Kidney tubule cell (primary cell): ENCODE data around the gene RPS6KC1.
A peak's percentile ranks its signal among the peaks of the same experiment; 100 is the strongest.
"Not testable (repeated sequence)": the region's sequence is repeated elsewhere in the genome, so short reads cannot be mapped to it uniquely, and the experiment has no call there.

Experiments used
- DNase-seq: peaks from one replicate; pipeline ENCODE4 v3.0.0-alpha.2; 2018; ENCODE audit warnings: low spot score

RPS6KC1 gene

GRCh38 chr1:213055767-213056166 is 4.7 kb downstream of the RPS6KC1 start:
- no peak for DNase-seq

GRCh38 chr1:213057264-213058059 is 6.4 kb downstream of the RPS6KC1 start:
- no peak for DNase-seq

DNA sequence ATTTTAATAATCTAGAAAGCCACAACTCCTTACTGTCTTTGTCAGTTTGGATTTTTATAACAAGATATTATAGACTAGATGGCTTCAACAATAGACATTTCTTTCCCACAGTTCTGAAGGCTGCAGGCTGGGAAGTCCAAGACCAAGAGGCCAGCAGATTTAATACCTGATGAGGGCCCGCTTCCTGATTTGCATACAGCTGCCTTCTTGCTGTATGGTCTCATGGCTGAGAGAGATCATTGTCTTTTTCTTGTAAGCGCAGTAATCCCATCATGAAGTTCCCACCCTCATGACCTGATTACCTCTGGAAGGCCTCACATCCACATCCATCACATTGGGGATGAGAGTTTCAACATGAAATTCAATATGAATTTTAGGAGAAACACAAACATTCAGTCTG is 9.8 kb downstream of the RPS6KC1 start:
- DNase-seq: no peak

DNA sequence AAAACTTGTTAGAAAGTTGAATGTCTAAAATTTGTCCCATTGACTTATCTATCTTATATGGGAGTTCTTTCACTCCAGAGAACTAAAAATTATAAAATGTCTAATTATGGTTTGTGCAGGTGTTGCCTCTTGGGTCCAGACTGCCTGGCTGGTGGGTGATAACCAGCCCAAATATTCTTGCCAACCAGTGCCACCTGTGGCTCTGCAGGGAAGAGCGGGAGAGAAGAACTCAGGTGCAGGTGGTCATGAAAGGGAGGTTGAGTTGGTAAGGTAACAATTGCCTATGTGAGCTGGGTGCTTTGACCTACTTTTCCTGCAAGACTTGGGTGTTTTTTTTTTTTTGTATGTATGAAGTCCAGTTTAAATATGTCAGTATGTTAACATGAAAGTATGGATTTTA is 10.2 kb downstream of the RPS6KC1 start:
- no peak for DNase-seq

DNA sequence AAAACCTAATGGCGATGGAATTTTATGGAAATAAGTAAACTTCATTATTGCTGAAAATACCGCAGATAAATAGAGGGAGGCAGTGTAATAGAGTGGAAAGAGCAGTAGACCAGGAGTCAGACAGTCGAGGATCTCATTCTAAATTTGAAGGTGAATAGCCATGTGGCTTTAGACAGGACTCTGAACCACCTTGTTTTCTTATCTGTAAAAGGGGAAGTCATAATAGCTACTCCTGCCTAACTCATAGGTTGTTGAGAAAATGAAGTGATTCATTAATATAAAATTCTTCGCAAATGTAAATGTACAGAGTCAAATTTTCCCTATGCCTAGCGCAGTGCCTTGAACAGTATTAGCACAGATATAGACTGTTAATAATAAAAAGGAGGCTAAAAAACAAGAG is 14.8 kb downstream of the RPS6KC1 start:
- no peak for DNase-seq

DNA sequence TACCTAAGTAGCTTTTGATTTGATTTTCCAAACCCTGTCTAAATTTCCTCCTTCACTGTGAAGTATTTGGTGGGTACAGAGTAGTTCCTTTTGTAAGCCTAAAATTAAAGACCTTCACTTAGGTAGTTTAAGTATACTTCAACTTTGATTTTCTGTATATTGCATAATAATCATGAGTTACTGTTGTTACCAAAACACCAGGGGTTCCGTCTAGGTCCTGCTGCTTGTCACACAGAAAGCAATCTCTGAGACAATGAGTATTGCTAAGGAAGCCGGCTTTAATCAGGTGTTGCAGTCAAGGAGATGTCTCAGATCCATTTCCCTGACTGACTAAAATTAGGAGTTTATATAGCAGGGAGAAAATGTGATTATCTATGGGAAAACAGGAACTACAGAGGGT is 15.3 kb downstream of the RPS6KC1 start:
- no peak for DNase-seq

GRCh38 chr1:213067352-213067751 is 16.3 kb downstream of the RPS6KC1 start:
- DNase-seq: no peak

DNA sequence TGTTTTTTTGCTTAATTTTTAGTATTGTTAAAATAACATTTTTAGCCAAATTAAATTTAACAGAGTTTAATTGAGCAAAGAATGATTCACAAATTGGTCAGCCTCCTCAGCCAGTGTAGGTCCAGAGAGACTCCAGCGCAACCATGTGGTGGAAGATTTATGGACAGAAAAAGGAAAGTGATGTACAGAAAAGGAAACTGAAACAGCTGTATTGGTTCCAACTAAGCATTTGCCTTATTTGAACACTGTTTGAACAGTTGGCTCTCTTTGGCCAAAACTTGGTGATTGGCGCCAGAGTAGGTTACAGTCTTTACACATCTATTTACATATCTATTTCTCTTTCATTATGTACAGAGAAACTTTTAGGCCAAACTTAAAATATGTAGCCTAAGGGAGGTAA is 19.4 kb downstream of the RPS6KC1 start:
- DNase-seq: peak; percentile 37

DNA sequence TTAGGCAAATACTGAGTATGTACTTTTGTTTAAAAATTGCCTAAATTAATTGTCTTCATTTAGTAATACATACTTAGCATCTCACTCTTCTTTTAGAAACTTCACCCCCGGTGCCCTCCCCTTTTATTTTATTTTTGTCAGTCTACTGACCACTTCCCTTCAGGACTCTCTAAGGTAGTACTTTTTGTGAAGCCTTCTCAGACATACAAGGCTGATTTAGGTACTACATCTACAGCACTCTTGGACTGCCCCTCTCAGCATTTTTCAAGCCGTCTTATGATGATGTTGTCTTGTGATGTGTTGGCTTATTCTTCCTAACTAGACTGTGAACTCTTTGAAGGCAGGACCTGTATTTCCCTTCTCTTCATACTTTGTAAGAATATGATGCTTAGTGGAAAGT is 24.7 kb downstream of the RPS6KC1 start:
- DNase-seq: no peak

DNA sequence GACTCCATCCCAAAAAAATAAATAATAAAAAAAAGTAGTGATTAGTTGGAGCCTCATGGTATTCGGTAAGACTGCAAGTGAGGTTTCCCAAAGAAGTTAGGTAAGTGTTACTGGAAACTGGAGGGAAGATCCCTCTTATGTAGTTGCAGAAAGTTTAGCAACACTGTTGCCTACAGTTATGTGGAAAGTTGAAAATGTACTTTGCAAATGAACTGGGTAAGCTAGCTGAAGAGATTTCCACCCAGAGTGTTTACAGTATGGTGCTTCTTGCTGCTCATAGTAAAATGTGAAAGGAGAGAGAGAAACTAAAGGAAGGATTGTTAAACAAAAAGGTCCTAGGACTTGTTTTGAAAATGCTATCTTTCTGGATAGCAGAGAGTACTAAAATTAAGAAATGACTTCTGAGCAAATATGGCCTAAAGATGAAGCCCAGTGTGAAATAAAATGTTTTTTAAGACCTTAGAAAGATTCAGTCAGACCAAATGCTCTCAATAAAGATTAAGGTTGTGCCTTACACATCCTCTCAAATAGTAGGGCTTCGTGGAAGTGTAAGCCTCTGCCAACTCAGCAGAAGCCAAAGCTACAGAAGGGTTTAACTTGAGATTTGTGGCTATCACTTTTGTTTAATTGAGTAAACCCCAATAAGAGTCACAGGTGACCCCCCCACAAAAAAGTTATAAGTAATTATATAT is 31.5 kb downstream of the RPS6KC1 start:
- DNase-seq: no peak

- DNase-seq: no peak
These were observed 32.0 kb downstream of the RPS6KC1 start for GRCh38 chr1:213083112-213083445.

DNA sequence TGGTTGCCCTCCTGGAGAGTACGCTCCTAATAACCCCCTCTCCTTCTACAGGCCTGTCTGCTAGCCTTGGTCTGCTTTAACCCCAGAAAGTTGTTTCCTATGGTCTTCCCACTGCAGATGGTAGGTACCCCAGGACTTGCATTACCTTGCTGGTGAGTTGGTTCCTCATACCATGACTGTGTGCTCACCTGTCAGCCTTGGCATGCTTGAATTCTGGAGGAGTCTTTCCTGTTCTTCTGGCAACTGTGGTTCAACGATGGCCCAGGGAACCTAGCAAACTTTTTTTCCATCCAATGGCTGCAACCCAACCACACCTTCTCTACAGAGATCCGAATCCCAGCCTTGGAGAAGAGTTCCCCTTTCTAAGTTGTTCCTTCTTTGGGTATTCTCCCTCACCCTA is 36.9 kb downstream of the RPS6KC1 start:
- no peak for DNase-seq

DNA sequence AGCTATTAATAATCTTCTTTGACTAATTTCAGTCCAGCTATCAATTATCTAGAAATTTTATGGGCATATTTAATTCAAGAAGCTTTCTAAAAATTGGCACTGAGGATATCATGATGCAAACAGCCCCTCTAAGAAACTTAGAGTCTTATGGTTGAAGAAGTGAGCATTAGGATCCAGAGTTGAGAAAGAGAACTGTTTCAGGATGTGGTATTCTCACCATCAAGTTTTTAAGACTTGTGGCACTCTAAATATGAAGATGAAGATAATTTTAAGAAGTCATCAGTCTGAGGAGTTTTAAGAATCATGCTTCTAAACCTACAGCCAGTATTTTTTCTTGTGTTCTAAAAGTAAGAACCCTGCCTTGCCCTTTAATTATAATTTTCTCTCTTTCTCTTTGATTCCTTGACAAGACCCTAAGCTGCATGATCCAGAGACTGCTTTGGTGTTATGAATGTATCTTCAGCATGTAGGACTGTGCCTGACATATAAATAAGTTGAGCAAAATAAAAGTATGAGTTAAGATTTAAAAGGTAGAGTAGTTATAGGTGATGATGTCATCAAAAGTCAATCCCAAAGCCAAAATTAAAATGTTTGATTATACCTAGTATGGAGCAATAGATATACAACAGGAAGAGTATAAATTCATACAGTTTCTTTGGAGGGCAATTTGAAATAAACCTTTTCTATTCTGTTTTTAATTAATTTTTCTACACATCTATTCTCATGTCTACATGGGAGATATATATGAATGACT is 39.1 kb downstream of the RPS6KC1 start:
- DNase-seq: no peak

DNA sequence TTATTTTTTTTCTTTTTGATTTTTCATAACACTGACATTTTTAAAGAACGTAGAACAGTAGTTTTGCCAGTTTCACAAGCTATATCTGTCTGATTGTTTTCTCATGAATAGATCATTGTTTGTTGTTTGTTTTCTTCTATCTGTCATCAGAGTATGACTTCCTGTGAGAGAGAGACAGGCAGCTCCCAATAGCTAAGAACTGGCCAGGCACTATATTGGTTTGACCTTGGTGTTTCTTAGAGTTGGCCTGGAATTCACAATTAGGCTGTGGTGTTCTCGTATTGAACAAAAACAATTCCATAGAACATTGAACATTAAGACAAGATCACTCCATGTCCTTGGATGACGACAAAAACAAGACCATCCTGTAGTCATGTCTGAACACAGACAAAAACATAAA is 43.4 kb downstream of the RPS6KC1 start:
- no peak for DNase-seq

DNA sequence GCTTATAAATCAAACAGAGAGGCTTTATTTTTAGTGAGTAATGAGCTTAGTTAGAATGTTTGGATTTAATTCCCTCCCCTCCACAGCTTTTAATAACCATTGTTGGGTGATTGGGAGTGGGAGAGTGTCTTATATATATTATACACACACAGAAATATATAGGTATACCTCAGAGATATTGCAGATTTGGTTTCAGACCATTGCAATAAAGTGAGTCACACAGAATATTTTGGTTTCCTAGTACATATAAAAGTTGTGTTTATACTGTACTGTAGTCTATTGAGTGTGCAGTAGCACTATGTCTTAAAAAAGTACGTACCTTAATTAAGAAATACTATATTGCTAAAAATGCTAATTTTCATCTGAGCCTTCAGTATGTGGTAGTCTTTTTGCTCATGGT is 44.4 kb downstream of the RPS6KC1 start:
- DNase-seq: no peak

GRCh38 chr1:213099682-213100399 is 48.8 kb downstream of the RPS6KC1 start:
- no peak for DNase-seq

DNA sequence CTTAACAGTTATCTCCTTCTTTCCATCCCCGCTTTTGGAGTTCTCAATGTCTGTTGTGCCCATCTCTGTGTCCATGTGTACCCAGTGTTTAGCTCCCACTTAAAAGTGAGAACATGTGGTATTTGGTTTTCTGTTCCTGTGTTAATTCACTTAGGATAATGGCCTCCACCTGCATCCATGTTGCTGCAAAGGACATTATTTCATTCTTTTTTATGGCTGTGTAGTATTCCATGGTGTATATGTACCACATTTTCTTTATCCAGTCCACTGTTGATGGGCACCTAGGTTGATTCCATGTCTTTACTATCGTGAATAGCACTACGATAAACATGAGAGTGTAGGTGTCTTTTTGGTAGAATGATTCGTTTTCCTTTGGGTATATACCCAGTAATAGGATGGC is 49.5 kb downstream of the RPS6KC1 start:
- DNase-seq: not testable (repeated sequence)

DNA sequence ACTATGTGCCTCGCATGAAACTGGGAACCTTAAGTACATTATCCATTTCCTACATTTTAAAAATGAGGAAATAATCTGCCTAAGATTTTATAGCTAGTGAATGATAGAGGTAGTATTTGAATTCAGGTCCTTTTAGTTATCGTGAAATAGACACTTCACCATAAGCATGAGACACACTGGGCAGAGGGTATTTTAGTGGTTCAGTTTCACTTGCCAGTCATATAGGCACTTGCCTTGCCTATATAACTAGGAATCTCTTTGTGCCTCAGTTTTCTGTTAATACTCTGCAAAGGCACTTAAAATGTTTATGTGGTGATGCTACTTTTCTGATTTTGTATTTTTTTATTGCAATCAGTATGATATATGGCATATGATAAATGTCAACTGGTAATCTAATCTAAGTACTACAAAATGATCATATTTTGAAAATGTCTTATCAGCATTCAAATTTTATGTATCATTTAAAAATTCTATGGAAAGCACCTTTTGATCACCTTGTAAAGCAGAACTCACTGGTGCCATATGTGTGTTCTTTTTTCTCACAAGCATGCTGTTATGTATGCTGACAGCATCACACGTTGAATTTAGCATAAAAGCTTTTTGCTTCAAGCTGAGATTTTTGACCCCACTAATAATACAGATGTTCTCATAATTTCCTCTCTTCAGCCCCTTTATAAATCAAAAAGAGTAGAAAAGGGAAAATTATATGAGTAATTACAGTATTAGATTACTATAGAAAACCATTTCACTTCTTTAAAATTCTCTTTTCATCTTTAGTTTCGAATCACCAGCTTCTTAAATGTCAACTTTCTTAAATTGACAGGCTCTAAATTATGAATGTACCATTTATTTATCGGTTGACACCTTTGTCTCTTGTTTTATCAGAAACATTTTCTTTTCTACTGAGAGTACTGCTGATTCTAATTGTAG is 52.6 kb downstream of the RPS6KC1 start:
- no peak for DNase-seq

GRCh38 chr1:213104604-213105003 is 53.6 kb downstream of the RPS6KC1 start:
- no peak for DNase-seq

- no peak for DNase-seq
These were observed 55.3 kb downstream of the RPS6KC1 start for GRCh38 chr1:213106298-213106697.

DNA sequence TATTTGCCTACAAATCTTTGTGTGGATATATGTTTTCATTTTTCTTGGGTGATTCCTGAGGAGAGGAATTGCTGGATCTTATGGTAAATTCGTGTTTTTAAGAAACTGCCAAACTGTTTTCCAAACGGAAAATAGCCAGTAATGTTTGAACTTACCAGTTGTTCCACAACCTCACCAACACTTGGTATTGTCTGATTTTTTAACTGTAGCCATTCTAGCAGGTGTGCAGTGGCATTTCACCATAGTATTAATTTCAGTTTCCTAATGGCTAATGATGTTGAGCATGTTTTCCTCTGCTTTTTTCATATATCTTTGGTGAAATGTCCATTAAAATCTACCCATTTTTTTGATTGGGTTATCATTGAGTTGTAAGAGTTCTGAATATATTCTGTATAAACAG is 56.6 kb downstream of the RPS6KC1 start:
- no peak for DNase-seq
